AG20443 (cell line): ENCODE measurements around the gene NOS1.
"Not testable (repeated sequence)": the region's sequence is repeated elsewhere in the genome, so short reads cannot be mapped to it uniquely, and the experiment has no call there.

Source experiments
- DNase-seq: peaks from one replicate; pipeline ENCODE4 v3.0.0; 2012; ENCODE audit warnings: low spot score, mixed read lengths

Gene NOS1

DNA sequence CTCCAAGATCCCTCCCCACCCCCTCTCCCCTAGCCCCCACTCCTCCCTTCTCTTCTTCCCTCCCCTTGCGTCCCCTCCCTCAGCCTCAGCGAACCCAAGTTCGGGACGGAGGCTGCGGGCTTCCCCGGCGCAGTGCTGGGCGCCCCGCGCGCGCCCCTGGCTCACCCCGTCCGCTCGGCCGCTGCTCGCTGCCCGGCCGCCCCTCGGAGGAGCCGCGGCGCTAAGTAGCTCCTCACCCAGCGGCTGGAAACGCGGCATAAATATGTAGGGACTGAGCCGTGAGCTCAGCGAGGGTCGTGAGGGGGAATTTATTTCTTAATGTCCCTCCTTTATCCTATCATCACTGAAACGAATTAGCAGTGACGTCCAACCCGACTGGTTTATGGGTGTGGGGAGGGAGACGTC is at the start of gene NOS1:
TSS of gene NOS1 (minus strand) at position 280 of the 405 bp plus-strand sequence. CDS start 30,557 bp downstream, outside the sequence.
- DNase-seq, result no peak

DNA sequence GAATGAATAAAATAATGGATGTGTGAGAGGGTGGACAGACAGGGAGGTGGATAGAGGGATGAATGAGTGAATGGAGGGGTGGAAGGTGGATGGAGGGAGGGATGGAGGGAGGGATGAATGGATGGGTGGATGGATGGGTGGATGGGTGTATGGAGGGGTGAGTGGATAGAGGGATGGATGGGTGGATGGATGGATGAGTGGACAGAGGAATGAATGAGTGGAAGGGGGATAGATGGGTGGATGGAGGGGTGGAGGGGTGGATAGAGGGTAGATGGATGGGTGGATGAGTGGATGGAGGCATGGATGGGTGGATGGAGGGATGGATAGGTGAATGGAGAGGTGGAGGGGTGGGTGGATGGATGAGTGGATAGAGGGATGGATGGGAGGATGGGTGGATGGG is 47.9 kb upstream of the NOS1 start:
- no peak for DNase-seq

DNA sequence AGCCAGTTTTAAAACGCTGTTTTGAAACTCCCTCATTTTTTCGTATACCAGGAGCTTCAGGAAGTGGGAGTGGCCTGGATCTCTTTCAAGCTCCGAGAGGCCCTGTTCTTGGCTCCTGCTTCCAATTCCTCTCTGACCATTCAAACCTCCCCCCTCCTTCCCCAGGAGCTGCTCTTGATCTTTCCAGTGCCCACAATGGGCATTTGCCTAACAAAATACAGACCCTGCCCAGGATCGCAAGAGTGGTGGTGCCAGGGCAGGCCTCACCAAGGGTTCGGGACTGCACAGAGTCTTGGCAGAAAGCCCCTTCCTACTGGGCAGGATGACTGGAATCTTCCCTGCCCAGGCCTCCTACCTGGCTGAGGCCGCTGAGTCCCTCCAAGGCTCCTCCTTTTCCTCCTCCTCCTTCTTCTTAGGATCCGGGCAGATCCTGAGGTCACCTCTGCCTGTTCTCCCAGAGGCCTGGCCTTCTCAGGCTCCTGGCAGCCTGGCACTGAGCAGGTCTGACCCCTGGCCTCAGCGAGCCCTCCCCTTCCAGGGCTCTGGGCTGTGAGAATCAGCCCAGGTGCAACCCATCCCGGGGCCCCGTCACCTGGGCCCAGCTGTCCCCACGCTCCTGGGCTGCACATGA is 46.9 kb upstream of the NOS1 start:
- peak; percentile 30 for DNase-seq

DNA sequence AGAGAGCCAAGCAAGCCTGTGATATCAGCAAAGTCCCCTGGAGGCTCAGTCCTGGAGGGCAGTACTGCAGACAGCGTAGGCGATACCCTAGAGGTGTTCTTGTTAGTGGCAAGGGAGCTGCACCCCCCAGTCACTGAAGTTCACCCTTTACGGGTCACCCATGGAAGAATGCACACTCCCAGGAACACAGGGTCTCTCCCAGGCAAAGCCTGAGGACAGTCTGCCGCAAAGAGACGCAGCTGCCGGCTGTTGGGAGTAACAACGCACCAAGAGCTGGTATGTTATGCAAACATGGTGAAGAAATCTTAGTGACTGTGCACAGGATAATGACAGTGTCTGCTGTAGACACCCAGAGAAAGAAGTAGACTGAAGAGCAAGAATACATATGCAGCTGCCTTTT is 43.5 kb upstream of the NOS1 start:
- DNase-seq, result no peak

DNA sequence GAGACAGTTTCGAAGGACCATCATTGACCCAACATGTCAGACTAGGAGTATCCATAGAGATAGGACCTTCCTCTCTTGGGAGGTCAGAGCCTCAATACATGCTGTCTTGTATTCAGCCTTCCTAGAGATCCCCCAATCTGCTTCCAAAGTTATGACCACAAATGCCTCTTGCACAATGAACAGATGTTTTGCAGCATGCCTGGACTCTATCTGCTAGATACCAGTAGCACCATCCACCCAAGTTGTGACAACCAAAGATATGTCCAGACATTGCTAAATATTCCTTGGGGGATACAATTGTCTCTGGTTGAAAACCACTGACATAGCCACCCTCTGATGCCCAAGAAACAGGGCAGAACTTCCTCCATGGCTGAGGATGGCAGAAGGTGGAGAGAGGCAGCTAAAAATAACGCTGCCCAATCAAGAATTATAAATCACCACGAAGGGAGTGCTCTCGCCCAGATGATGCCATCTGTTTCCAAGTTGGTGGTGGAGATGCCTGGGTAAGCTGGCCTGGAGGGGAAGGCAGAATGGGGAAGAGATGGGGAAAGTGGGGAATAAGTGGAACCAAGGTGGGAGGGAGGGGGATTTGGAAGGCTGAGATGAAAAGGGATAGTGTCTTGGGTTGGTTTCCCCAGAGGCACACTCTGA is 42.9 kb upstream of the NOS1 start:
- DNase-seq, result no peak

DNA sequence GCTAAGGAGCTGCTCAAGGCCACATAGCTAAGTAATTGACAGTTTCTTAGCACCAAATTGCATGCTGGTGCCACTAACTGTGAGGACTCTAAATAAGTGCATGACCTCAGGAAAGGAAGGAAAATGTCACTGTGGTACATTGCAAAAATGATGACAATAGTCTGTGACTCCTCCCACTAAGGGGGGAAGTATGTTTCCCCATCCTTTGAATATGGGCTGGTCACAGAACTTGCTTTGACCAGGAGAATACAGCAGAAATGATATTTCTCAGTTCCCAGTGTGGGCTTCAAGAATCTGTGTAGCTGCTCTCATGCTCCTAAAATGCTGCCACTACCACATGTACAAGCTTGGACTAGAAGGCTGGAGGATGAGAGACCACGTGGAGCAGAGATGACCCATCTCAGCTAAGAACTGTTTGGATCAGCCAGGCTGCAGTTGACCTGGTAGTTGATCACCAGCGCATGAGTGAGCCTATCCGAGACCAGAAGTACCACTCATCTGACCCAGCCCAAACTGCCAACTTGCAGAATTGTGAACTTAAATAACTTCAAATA is 42.2 kb upstream of the NOS1 start:
- DNase-seq, result no peak

DNA sequence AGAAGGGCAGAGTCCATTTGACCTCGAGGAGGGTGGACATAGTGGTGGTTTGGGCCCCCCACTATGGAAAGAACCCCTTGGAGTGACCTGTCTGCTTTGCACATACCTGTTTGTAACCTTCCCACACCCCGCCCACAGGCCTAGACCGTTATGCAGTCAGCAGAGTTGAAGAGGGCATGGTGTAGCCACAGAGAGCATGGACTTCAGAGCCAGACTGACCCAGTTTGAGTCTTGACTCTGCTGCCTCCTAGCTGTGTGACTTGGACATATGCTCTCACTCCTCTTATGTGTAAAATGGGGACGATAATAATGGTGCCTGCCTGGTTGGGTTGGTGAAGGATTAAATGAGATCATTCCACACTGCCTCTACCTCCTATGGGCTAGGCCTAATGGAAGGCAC is 40.9 kb upstream of the NOS1 start:
- DNase-seq, result no peak

DNA sequence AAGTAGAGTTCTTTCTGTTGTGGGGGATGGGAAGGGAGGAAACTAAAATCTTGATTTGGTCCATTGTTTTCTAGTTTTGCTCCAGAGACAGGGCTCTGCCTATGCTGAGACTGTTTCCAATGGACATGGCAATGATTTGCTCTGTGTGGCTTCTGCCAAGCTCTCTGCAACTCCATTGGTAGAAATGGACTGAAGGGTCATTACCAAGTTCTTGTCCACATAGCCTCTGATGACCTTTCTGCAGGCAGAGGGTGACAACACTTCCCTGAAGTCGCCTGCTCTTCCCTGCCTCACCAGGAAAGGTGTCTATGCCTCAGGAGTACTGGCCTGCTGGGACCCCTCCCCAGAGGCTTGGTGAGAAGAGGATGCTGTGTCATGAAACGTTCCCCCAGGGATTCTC is 39.5 kb upstream of the NOS1 start:
- no peak for DNase-seq

DNA sequence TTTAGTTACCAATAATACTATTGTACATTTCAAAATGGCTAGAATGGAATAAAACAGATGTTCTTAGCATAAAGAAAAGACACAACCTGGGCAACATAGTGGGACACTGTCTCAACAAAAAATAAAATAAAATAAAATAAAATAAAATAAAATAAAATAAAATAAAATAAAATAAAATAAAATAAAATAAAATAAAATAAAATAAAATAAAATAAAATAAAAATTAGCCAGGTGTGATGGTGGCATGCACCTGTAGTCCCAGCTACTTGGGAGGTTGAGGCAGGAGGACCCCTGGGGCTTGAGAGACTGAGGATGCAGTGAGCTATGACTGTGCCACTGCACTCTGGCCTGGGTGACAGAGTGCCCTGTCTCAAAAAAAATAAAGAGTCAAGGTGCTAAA is 37.1 kb upstream of the NOS1 start:
- DNase-seq, result not testable (repeated sequence)

DNA sequence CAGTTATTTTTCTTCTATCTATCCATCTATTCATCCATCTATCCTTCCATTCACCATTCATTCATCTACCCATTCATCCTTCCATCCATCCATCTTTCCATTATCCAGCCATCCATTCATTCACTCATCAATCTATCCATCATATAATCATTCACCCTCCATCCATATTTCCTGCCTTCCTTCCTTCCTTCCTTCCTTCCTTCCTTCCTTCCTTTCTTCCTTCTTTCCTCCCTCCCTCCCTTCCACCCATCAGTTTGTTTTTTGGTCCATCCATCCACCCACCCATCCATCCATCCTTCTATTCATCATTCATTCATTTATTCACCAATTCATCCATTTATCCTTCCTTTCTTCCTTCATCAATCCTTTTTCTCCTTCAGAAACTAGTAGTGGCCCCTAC is 34.3 kb upstream of the NOS1 start:
- DNase-seq, result no peak

DNA sequence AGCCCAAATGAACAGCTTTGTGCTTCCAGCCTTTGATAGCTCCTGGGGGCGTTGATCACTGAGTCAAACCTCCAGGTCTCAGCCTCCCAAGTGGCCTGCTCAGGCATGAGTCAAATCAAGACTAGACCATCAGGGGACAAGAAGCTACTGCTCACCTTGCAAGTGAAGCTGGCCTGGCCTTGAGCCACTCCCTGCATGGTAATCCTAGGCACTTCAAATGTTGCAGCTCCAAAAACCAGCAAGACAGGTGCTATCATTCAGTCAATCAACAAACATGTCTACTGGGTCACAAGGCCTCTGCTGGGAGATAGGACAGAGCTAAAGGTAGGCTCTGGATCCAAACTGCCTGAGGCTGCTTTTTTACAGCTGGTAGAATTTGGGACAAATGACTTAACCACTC is 33.1 kb upstream of the NOS1 start:
- DNase-seq, result no peak

DNA sequence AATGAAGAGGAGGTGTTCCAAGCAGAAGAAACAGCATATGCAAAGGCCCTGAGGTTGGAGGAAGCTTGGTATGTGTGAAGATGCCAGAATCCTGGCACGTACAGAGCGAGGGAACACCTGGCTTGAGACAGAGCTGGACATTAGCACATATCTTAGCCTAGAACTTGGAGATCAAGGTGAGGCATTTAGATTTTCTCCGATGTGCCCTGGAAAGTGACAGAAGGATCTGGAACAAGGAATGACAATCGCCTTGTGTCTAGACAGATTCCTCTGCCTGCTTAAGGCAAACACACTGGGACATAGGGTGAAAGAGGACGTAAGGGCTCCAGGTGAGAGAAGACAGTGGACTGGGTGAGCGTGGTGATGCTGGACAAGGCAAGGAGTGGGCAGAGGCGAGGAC is 32.2 kb upstream of the NOS1 start:
- no peak for DNase-seq

DNA sequence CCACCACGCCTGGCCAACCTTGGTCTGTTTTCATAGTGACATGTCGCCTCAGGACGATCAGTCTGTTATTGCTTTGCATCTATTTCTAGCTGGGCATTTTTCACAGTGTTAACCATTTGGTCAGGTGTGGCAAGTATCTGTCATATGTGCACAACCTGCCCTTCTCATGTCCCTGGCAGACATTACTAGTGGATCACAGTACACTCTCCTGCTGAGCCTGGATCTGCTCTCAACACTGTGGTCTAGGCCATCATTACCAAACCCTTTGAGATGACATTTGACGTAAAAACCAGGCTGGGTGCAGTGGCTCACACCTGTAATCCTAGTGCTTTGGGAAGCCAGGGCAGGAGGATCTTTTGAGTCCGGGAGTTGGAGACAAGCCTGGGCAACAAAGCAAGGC is 29.4 kb upstream of the NOS1 start:
- no peak for DNase-seq

DNA sequence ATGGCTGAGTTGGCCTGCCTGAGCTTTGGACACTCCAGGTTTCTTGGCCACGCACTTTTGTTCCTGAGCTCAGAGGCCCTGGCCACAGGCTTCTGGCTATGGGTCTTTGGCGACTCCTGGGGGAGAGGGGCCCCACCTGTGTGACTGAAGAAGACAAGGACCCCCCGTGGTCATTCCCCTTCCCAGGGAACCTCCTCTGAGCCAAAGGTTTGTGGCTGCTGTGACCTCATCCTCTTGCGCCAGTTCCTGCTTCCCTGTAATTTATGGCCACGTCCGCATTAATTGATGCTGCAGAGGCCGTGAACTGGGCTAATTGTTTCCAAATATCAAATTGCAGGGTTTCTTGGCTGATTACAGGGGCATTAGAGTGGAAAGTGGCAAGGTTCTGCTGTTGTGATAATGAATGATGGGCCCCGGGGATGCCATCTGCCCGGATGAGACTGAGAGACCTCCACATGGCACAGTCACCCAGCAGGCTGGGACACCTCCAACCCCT is 27.6 kb upstream of the NOS1 start:
- DNase-seq, result no peak

DNA sequence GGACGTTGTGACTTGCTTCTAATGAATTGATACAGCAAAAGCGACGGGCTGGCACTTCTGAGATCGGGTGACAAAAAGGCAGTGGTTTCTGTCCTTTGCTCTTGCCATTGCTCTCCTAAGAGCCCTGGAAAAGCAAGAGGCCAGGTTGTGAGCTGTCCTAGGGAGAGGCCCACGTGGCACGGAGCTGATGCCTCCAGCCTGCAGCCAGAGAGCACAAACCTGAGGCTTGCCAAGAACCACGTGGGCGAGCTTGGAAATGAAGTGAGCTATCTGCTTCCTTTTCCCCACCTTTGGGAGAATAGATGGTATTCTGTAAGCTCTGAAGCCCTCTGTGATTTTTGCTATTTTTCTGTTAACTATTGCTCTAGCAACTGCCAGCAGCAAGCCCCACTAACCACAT is 26.4 kb upstream of the NOS1 start:
- no peak for DNase-seq

DNA sequence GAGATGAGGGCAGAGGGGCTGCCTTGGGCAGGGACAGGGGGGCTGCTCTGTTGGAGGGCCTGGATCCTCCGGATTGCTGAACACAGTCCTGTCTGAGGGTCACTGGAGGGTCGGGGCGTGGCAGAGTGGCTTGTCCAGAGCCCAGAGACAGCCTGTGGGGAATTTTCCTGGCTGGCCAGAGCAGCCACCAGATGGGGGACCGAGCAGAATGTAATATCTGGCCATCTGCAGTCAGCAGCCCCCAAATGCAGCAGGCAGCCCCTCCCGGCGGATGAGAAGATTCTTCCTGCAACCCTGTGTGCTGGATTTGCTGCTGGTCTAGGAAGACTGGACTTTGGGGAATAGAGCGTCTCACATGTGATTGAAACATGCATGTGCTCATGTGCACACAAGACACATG is 23.3 kb upstream of the NOS1 start:
- no peak for DNase-seq

DNA sequence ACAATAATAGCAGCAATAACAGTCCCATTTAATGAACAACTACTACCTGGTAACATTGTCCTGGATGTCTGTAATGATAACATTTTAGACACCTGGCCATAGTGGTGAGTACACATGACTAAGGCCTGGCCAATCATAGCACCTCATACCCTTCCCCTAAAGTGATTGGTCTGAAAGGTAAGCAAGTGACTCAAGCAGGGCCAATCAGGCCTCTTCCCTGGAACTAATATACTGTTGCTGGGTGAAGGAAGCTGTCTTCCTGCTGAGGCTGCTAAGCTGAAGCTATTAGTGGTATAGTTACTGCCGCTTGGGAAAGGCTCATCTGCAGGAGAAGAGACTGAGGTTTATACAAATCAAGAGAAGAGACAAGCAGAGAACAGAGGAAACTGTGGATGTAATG is 18.7 kb upstream of the NOS1 start:
- DNase-seq, result no peak

DNA sequence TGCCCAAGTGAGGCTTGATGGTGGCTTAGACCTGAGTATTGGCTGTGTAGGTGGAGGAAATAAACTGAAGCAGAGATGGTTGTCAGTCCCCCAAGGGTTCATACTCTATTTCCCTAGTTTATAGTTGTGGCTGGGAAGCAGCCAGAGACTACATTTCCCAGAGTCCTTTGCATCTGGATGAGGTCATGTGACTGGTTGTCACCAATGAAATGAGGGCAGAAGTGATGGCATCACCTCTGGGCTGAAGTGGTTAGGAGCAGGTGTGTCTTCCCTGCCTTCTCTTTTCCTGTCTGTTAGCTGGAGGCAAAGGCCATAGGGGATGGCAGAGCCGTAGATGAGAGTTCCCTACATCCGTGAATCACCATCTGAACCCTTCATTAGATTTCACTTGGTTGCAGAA is 16.3 kb upstream of the NOS1 start:
- DNase-seq, result no peak

DNA sequence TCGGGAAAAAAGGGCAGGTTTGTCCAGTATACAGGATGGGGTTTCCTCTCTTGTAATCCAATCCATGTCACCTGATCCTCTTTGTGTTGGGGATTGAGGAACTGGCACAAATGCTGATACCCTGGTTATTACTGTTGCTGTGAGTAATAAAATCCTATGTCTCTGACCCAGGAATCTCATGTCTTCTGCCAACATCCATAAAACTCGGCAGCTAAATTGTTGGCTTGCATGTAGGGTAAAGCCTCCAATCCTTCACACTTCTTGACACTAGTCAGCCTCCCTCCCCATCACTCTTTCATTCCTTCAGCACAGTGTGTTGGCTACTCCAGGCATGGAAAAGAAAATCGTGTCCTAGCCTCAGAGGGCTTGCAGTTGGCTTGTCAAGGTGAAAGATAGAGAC is 9.2 kb upstream of the NOS1 start:
- DNase-seq, result no peak

DNA sequence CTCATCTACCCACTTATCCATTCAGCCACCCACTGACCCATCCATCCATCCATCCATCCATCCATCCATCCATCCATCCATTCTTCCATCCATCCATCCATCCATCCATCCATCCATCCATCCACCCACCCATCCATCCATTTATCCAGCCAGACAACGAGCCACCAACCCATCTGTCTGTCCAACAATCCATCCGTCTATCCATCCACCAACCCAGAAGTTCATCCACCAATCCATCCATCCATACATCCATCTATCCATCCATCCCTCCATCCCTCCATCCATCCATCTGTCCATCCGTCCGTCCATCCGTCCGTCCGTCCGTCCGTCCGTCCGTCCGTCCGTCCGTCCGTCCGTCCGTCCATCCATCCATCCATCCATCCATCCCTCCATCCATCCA is 8.6 kb upstream of the NOS1 start:
- not testable (repeated sequence) for DNase-seq

DNA sequence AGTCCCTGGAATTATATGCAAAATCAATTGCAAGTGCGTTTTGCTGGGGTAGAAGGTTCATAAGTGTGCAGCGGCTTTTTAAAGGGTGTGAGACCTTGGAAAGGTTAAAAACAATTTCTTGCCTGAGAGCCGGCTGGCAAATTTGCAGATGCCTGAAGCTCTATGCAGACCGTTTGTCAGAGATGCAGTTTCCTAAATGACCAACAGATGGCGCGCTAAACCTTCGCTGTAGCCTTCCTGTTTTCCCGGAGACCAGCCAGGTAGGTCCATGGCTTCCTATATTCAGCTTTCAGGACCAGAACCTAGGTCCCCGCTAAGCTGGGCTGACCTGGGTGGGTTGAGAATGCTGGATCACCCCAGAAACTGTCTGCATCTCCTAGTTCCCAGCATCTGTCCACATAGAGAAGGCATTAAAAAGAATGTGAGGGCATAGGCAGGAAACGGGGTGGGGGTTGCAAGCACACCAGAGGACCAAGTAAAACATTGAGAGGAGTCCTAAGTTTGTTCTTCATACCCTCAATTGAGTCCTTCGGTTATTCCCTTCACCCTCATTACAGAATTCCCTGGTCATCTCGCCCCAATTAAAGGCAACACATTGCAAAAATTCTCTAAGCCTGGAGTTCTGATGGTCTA is 5.7 kb upstream of the NOS1 start:
- peak; percentile 88 for DNase-seq

DNA sequence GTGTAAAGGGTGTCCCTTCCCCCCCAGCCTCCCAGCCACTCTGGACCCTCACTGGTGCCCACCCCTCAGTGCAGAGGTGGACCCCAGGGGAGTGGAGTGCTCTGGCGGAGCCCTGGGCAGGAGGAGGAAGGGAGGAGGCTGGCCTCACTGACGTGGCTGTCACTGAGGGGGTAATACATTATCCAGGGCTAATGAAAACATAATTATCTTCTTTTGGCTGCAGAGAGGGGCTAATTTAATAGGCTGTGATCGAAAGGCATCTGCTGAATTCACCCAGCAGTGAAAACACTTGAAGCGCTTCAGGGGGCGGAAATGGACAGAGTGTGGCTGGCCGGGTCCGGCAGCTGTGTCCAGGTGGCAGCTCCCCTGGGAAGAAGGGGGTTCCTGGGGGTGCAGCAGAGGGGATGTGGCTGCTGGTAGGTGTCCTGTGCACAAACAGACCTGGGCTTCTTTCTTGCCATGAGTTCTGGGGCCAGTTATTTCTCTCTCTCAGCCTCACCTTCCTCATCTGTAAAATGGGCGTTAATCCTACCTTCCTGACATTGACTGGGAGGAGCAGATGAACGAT is 3.7 kb upstream of the NOS1 start:
- DNase-seq, result no peak

DNA sequence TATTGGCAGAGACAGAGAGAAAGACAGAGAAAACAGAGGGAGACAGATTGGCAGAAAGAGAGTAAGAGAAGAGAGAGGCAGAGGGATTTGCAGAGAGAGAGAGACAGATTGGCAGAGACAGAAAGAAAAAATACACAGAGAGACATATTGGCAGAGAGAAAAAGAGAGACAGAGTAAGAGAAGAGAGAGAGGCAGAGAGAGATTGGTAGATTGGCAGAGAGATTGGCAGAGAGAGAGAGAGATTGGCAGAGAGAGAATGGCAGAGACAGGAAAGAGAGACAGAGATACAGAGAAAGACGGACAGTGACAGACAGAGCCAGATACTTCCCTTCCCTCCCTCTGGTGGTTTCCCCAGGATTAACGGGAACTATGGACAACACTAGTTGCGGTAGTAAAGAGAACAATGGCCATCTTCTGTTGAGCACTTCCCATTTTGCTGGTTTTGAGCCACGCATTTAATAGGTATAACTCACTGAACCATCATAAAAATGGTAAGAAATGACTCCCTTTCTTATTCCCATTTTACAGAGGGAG is 2.6 kb upstream of the NOS1 start:
- no peak for DNase-seq
